ENCODE measurements around the gene PRPF18.

DNA sequence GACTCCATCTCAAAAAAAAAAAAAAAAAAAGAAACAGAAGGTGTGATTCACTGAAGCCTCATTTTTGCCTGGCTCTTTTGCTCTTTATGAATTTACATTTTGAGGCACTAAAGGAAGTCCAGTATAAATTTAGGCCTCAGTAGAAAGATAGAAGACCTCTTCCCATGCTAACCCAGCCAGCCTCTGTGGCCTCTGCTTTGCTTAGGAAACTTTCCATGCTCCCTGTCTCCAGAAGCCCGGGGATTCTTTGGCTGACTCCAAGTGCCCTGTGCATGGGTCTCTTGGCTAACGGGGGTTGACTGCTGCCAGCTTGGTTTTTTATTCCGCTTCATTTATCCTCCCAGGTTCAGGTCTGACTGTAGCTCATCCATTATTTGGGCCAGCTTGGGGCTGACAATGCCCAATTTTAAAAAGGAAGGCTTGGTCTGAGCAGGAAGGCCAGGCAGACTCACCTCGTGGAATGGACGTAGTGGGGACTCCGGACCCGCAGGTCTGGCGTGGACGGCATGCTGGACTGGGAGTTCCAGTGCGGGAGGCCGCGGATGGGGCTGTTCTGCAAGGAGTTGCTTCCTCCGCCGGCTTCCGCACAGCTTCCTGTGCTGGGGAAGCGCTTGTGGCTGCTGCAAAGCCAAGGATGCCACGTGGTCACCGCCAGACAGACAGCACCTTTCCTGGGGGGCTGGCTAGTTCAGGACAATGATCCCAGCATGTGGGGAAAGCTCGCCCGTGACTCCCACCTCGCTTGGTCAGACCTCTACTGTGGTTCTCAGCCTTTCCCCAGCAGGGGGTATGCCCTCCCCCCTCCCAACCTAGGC is 72.3 kb downstream of the PRPF18 start:
- TF ChIP-seq, protein P1, sequence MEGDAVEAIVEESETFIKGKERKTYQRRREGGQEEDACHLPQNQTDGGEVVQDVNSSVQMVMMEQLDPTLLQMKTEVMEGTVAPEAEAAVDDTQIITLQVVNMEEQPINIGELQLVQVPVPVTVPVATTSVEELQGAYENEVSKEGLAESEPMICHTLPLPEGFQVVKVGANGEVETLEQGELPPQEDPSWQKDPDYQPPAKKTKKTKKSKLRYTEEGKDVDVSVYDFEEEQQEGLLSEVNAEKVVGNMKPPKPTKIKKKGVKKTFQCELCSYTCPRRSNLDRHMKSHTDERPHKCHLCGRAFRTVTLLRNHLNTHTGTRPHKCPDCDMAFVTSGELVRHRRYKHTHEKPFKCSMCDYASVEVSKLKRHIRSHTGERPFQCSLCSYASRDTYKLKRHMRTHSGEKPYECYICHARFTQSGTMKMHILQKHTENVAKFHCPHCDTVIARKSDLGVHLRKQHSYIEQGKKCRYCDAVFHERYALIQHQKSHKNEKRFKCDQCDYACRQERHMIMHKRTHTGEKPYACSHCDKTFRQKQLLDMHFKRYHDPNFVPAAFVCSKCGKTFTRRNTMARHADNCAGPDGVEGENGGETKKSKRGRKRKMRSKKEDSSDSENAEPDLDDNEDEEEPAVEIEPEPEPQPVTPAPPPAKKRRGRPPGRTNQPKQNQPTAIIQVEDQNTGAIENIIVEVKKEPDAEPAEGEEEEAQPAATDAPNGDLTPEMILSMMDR (IDR thresholded peaks at IDR 0.05): no peak
- TF ChIP-seq POLR2A (IDR thresholded peaks at IDR 0.05) (no peak), POLR2AphosphoS5 (IDR thresholded peaks at IDR 0.05; ENCODE audit: insufficient read depth in 1 of 2, low read depth in 1 of 2) (no peak)

Measured in vagina (tissue), 2 donors.